HCT116 (cell line): ENCODE data around the gene SMOC1. TPM values are rescaled to one million over a fixed set of nuclear protein-coding genes. Genes with fewer than 3 reads are reported as not detected.

Source experiments
- ATAC-seq: fragments of 200-7000 bp; cut with Tn5 transposase; 2 replicates; pipeline ENCODE4 v1.9.1; 2020; ENCODE audit warnings: mild to moderate bottlenecking, moderate library complexity
- BruUV-seq: library from RNA; stranded (reverse); fragments of 400-500 nt; replicated peaks from 2 replicates; lab custom pipeline; 2021; lab: Mats Ljungman, UMichigan
- CTCF ChIA-PET: fragments of 300-600 bp; sonication (Branson Sonifier 250); formaldehyde crosslinking; loops from one replicate; lab custom pipeline; 2021; ENCODE audit warnings: antibody characterized with exemption; lab: Charles Lee
- POLR2A ChIA-PET: fragments of 300-600, 350-600 bp; sonication (Branson Sonifier 250); formaldehyde crosslinking; loops from one replicate; lab custom pipeline; 2021; ENCODE audit warnings: antibody characterized with exemption; lab: Charles Lee
- RAD21 ChIA-PET, 2 experiments: fragments of 300-600 bp; sonication (Branson Sonifier 250); formaldehyde crosslinking; loops; one replicate each; lab custom pipeline; 2023; ENCODE audit warnings: low total read pairs in 2 of 2; ENCODE audit not compliant: uncharacterized antibody in 2 of 2, unreplicated experiment in 2 of 2, low non-redundant PET in 1 of 2; lab: Charles Lee
- DNase-seq: peaks from one replicate; pipeline ENCODE4 v3.0.0-alpha.2; 2010; ENCODE audit warnings: low read depth, low spot score
- H2AFZ ChIP-seq: fragments of 200-600 bp; shearing (Covaris generic), sonication (generic); 2 replicates; pipeline ENCODE4 v1.6.1; 2017; ENCODE audit warnings: low read depth, mixed run types, mixed read lengths, antibody characterized with exemption, low read length; ENCODE audit not compliant: poor library complexity, severe bottlenecking
- H3K27ac ChIP-seq: 2 replicates; pipeline ENCODE4 v1.5.1; 2012; ENCODE audit warnings: low read depth, low read length
- H3K27me3 ChIP-seq: fragments of 200-600 bp; sonication (generic); 2 replicates; pipeline ENCODE4 v1.6.1; 2016; ENCODE audit warnings: mixed run types, low read length, mixed read lengths; ENCODE audit not compliant: insufficient read depth
- H3K36me3 ChIP-seq, 2 experiments: fragments of 200-500 bp in 1 of 2; fragments of 200-600 bp in 1 of 2; sonication (Bioruptor generic) in 1 of 2; sonication (generic) in 1 of 2; 2 replicates each; pipeline versions ENCODE4 v1.5.1 to v1.6.1; 2014 to 2016; ENCODE audit warnings: low read length in 2 of 2, inconsistent platforms in 1 of 2, mixed read lengths in 1 of 2, mixed run types in 1 of 2; ENCODE audit not compliant: insufficient read depth in 2 of 2, control insufficient read depth in 1 of 2
- H3K4me1 ChIP-seq, 2 experiments: fragments of 200-600 bp in 1 of 2; sonication (generic) in 1 of 2; 2 replicates each; pipeline versions ENCODE4 v1.5.1 to v1.6.1; 2012 to 2017; ENCODE audit warnings: low read length in 2 of 2, inconsistent platforms in 1 of 2, mild to moderate bottlenecking in 1 of 2, mixed read lengths in 1 of 2, mixed run types in 1 of 2, moderate library complexity in 1 of 2; ENCODE audit not compliant: insufficient read depth in 2 of 2, control insufficient read depth in 1 of 2
- H3K4me2 ChIP-seq: fragments of 200-600 bp; sonication (generic); 2 replicates; pipeline ENCODE4 v1.6.1; 2017; ENCODE audit warnings: mixed run types, low read length, mixed read lengths
- H3K4me3 ChIP-seq, 2 experiments: fragments of 200-600 bp in 1 of 2; sonication (generic) in 1 of 2; replicated peaks in 1 of 2; 2 replicates each; pipeline ENCODE4 v1.5.1; 2011 to 2016; ENCODE audit warnings: low read length in 2 of 2, control low read depth in 1 of 2, low read depth in 1 of 2, mild to moderate bottlenecking in 1 of 2, mixed read lengths in 1 of 2, mixed run types in 1 of 2
- H3K79me2 ChIP-seq: fragments of 200-600 bp; sonication (generic); 2 replicates; pipeline ENCODE4 v1.6.1; 2017; ENCODE audit warnings: mild to moderate bottlenecking, mixed run types, low read length, moderate library complexity, mixed read lengths; ENCODE audit not compliant: insufficient read depth
- H3K9ac ChIP-seq: fragments of 200-600 bp; sonication (generic); 2 replicates; pipeline ENCODE4 v1.6.1; 2016; ENCODE audit warnings: low read length, mixed read lengths
- H3K9me2 ChIP-seq: fragments of 200-600 bp; sonication (generic), shearing (Covaris generic); 2 replicates; pipeline ENCODE4 v1.6.1; 2017; ENCODE audit warnings: mixed run types, mild to moderate bottlenecking, moderate library complexity; ENCODE audit not compliant: insufficient read depth
- H3K9me3 ChIP-seq, 2 experiments: fragments of 200-500 bp in 1 of 2; fragments of 200-600 bp in 1 of 2; sonication (Bioruptor generic) in 1 of 2; sonication (generic) in 1 of 2; 2 replicates each; pipeline ENCODE4 v1.6.1; 2014 to 2017; ENCODE audit warnings: low read length in 2 of 2, mixed read lengths in 2 of 2, inconsistent platforms in 1 of 2, low read depth in 1 of 2, mild to moderate bottlenecking in 1 of 2, mixed run types in 1 of 2, moderate library complexity in 1 of 2; ENCODE audit not compliant: control insufficient read depth in 1 of 2, insufficient read depth in 1 of 2
- H4K20me1 ChIP-seq: fragments of 200-600 bp; sonication (generic), shearing (Covaris generic); 2 replicates; pipeline ENCODE4 v1.6.1; 2017; ENCODE audit warnings: mixed run types, mild to moderate bottlenecking, moderate library complexity; ENCODE audit not compliant: insufficient read depth
- CTCF ChIP-seq, 3 experiments: fragments of 200-600 bp in 1 of 3; sonication (generic) in 1 of 3; IDR thresholded peaks in 2 of 3; conservative IDR thresholded peaks in 1 of 3; 2 replicates each; pipeline ENCODE4 v1.5.1; 2012 to 2017; ENCODE audit warnings: low read depth in 2 of 3, low read length in 2 of 3, antibody characterized with exemption in 1 of 3, borderline replicate concordance in 1 of 3, control low read depth in 1 of 3, mild to moderate bottlenecking in 1 of 3, mixed read lengths in 1 of 3, mixed run types in 1 of 3, moderate library complexity in 1 of 3; ENCODE audit not compliant: insufficient read depth in 1 of 3
- ELF1 ChIP-seq: IDR thresholded peaks from 2 replicates; pipeline ENCODE4 v1.6.1; 2012; ENCODE audit warnings: low read depth, borderline replicate concordance
- EZH2phosphoT487 ChIP-seq: fragments of 200-600 bp; IDR thresholded peaks from 2 replicates; pipeline ENCODE4 v1.6.1; 2018; ENCODE audit warnings: antibody characterized with exemption, borderline replicate concordance
- FOSL1 ChIP-seq: IDR thresholded peaks from 2 replicates; pipeline ENCODE4 v1.6.1; 2012; ENCODE audit warnings: low read depth
- JUND ChIP-seq: IDR thresholded peaks from 2 replicates; pipeline ENCODE4 v1.6.1; 2012
- POLR2A ChIP-seq: IDR thresholded peaks from 2 replicates; pipeline ENCODE4 v1.7.0; 2011; ENCODE audit warnings: borderline replicate concordance; ENCODE audit not compliant: insufficient read depth, insufficient read length; ENCODE audit errors: extremely low read depth
- POLR2AphosphoS5 ChIP-seq: IDR thresholded peaks from 2 replicates; pipeline ENCODE4 v1.6.1; 2011; ENCODE audit warnings: mild to moderate bottlenecking, low read depth, low read length, moderate library complexity
- RAD21 ChIP-seq: IDR thresholded peaks from 2 replicates; pipeline ENCODE4 v1.6.1; 2012; ENCODE audit warnings: low read depth, mild to moderate bottlenecking
- SP1 ChIP-seq: IDR thresholded peaks from 2 replicates; pipeline ENCODE4 v1.6.1; 2012; ENCODE audit warnings: low read depth
- TCF7L2 ChIP-seq: IDR thresholded peaks from 2 replicates; pipeline ENCODE4 v1.7.0; 2011; ENCODE audit warnings: borderline replicate concordance, inconsistent platforms; ENCODE audit not compliant: insufficient read depth, insufficient read length; ENCODE audit errors: extremely low read depth
- YY1 ChIP-seq: IDR thresholded peaks from 2 replicates; pipeline ENCODE4 v1.6.1; 2011; ENCODE audit warnings: low read length, low read depth, moderate library complexity, mild to moderate bottlenecking; ENCODE audit not compliant: insufficient replicate concordance; ENCODE audit errors: extremely low read depth
- intact Hi-C: fragments of 100-400 bp; cut with micrococcal nuclease; formaldehyde crosslinking; loops from 2 replicates; pipeline ENCODE4 v1.10.0; 2022
- total RNA-seq: library from RNA; stranded (reverse); gene quantifications from one replicate; pipeline ENCODE4 v1.2.1, GENCODE V29; 2021; ENCODE audit not compliant: unreplicated experiment
- TF ChIP-seq, protein P1 (sequence below): IDR thresholded peaks from 2 replicates; pipeline ENCODE4 v1.6.1; 2011; ENCODE audit warnings: mild to moderate bottlenecking, low read length, moderate library complexity; ENCODE audit not compliant: insufficient replicate concordance; ENCODE audit errors: extremely low read depth
- TF ChIP-seq, protein P2 (sequence below): IDR thresholded peaks from 2 replicates; pipeline ENCODE4 v1.6.1; 2012

The SMOC1 gene
- total RNA-seq, 1 experiment from 2014 or later = not detected

DNA sequence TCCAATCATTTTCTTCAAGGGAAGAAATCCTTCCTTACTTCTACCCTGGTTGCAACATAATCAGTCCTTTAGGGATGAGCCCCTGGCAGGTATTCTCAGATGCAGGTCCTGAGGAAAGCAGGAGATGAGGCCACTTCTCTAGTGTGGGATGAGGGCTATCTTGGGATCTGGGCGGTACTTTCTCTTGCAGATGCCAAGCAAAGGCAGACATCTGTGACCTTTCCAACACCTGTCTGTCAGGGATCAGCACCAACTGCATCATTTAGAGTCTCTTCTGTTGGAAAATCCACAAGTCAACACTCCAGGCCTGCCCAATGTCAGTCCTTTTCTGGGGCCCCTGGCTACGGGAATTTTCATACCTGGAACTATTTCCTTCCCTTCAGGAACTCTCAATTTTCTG, 180.3 kb downstream of the SMOC1 start:
- H4K20me1 ChIP-seq = no peaks in the 10 kb centered on the region
- peaks cover 0 to 11% of the 10 kb centered on the region in 2 experiments; a peak in 2 of 4 replicates for H3K4me1 ChIP-seq
- TF ChIP-seq EZH2phosphoT487 = no peak
- no peak for TF ChIP-seq YY1
- TF ChIP-seq RAD21 = no peak
- TF ChIP-seq, protein P1, sequence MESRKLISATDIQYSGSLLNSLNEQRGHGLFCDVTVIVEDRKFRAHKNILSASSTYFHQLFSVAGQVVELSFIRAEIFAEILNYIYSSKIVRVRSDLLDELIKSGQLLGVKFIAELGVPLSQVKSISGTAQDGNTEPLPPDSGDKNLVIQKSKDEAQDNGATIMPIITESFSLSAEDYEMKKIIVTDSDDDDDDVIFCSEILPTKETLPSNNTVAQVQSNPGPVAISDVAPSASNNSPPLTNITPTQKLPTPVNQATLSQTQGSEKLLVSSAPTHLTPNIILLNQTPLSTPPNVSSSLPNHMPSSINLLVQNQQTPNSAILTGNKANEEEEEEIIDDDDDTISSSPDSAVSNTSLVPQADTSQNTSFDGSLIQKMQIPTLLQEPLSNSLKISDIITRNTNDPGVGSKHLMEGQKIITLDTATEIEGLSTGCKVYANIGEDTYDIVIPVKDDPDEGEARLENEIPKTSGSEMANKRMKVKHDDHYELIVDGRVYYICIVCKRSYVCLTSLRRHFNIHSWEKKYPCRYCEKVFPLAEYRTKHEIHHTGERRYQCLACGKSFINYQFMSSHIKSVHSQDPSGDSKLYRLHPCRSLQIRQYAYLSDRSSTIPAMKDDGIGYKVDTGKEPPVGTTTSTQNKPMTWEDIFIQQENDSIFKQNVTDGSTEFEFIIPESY = no peak
- TF ChIP-seq FOSL1 = no peak
- TF ChIP-seq SP1 = no peak
- no peak for TF ChIP-seq TCF7L2
- TF ChIP-seq, protein P2, sequence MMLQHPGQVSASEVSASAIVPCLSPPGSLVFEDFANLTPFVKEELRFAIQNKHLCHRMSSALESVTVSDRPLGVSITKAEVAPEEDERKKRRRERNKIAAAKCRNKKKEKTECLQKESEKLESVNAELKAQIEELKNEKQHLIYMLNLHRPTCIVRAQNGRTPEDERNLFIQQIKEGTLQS = no peak
- TF ChIP-seq POLR2AphosphoS5 = no peak
- no peak for TF ChIP-seq POLR2A
- TF ChIP-seq CTCF (IDR thresholded peaks at IDR 0.05 in 2 of 3, conservative IDR thresholded peaks at IDR 0.05 in 1 of 3; ENCODE audit: borderline replicate concordance in 1 of 3, insufficient read depth in 1 of 3, low read depth in 2 of 3, low read length in 2 of 3) = no peak
- TF ChIP-seq ELF1 = no peak
- no peak for TF ChIP-seq JUND
- ChIA-PET POLR2A (no interaction called here), RAD21 (no interaction called here), CTCF (no interaction called here)
- H3K9me3 ChIP-seq = no peaks in the 10 kb centered on the region
- H3K27ac ChIP-seq = no peak overlapping the region
- no peak overlapping the region for H3K4me3 ChIP-seq
- H2AFZ ChIP-seq = no peak overlapping the region
- DNase-seq = no peak
- H3K9ac ChIP-seq = no peak overlapping the region
- H3K79me2 ChIP-seq = no peaks in the 10 kb centered on the region
- H3K27me3 ChIP-seq = peaks cover 24% of the 10 kb centered on the region; the same call in 1 of the 2 replicates
- no peak for ATAC-seq
- H3K4me2 ChIP-seq = no peak overlapping the region
- BruUV-seq = no TSS peak
- no peaks in the 10 kb centered on the region for H3K9me2 ChIP-seq
- intact Hi-C loops = no loop called here
- H3K36me3 ChIP-seq = no peaks in the 10 kb centered on the region
